DND-41 (cell line): ENCODE results near the gene ARHGAP24.
"Not testable (repeated sequence)": the region's sequence is repeated elsewhere in the genome, so short reads cannot be mapped to it uniquely, and the experiment has no call there.

Experiments
- ATAC-seq: fragments of 200-7000 bp; cut with Tn5 transposase; 3 replicates; pipeline ENCODE4 v1.9.1; 2021; ENCODE audit warnings: low read depth; ENCODE audit not compliant: insufficient read depth
- DNase-seq: peaks from one replicate; pipeline ENCODE4 v3.0.0-alpha.2; 2020
- H2AFZ ChIP-seq: 2 replicates; pipeline ENCODE4 v1.6.0; 2012; ENCODE audit warnings: low read depth, low read length
- H3K27ac ChIP-seq: 2 replicates; pipeline ENCODE4 v1.5.1; 2012; ENCODE audit warnings: low read length, inconsistent platforms
- H3K27me3 ChIP-seq: fragments of 200-600 bp; sonication (generic); 2 replicates; pipeline ENCODE4 v1.6.0; 2012; ENCODE audit warnings: low read length, mild to moderate bottlenecking, inconsistent platforms; ENCODE audit not compliant: insufficient read depth, poor library complexity
- H3K36me3 ChIP-seq: 2 replicates; pipeline ENCODE4 v1.5.1; 2012; ENCODE audit warnings: low read length, inconsistent platforms; ENCODE audit not compliant: insufficient read depth
- H3K4me1 ChIP-seq: 2 replicates; pipeline ENCODE4 v1.5.1; 2012; ENCODE audit warnings: mild to moderate bottlenecking, low read length; ENCODE audit not compliant: insufficient read depth
- H3K4me2 ChIP-seq: 2 replicates; pipeline ENCODE4 v1.6.0; 2012; ENCODE audit warnings: mild to moderate bottlenecking, moderate library complexity, low read length, inconsistent platforms; ENCODE audit not compliant: insufficient read depth
- H3K4me3 ChIP-seq, 2 experiments: fragments of 200-600 bp in 1 of 2; shearing (Covaris generic) in 1 of 2; 2 replicates each; pipeline ENCODE4 v1.5.1; 2012 to 2016; ENCODE audit warnings: inconsistent platforms in 2 of 2, low read length in 2 of 2, mild to moderate bottlenecking in 2 of 2, low read depth in 1 of 2, moderate library complexity in 1 of 2
- H3K79me2 ChIP-seq: 2 replicates; pipeline ENCODE4 v1.6.0; 2012; ENCODE audit warnings: low read length, inconsistent platforms; ENCODE audit not compliant: insufficient read depth
- H3K9ac ChIP-seq: 2 replicates; pipeline ENCODE4 v1.6.0; 2012; ENCODE audit warnings: low read depth, mild to moderate bottlenecking, inconsistent platforms, low read length, moderate library complexity
- H3K9me3 ChIP-seq: 2 replicates; pipeline ENCODE4 v1.5.1; 2012; ENCODE audit warnings: low read length, moderate library complexity, mild to moderate bottlenecking, inconsistent platforms; ENCODE audit not compliant: insufficient read depth, severe bottlenecking
- H4K20me1 ChIP-seq: 2 replicates; pipeline ENCODE4 v1.6.0; 2012; ENCODE audit warnings: low read length; ENCODE audit not compliant: insufficient read depth
- CTCF ChIP-seq: IDR thresholded peaks from 2 replicates; pipeline ENCODE4 v1.5.1; 2012; ENCODE audit warnings: borderline replicate concordance, low read length, moderate library complexity, mild to moderate bottlenecking; ENCODE audit not compliant: poor library complexity, severe bottlenecking; ENCODE audit errors: extremely low read depth
- EZH2 ChIP-seq: IDR thresholded peaks from 3 replicates; pipeline ENCODE4 v1.6.1; 2012; ENCODE audit warnings: borderline replicate concordance, low read depth, mild to moderate bottlenecking, moderate library complexity, low read length, inconsistent platforms; ENCODE audit not compliant: severe bottlenecking

ARHGAP24 gene

GRCh38 chr4:85836588-85837438 is 361.9 kb downstream of the ARHGAP24 start:
- no peak overlapping the region for H2AFZ ChIP-seq
- TF ChIP-seq CTCF = no peak
- TF ChIP-seq EZH2 = no peak
- H3K36me3 ChIP-seq = no peaks in the 10 kb centered on the region
- DNase-seq (no peak), ATAC-seq (no peak)
- H4K20me1 ChIP-seq = no peaks in the 10 kb centered on the region
- H3K79me2 ChIP-seq = no peaks in the 10 kb centered on the region
- H3K9me3 ChIP-seq = no peaks in the 10 kb centered on the region
- H3K9ac ChIP-seq = no peak overlapping the region
- H3K4me1 ChIP-seq = no peaks in the 10 kb centered on the region
- H3K4me2 ChIP-seq = no peak overlapping the region
- H3K27me3 ChIP-seq = no peaks in the 10 kb centered on the region
- H3K27ac ChIP-seq = no peak overlapping the region
- no peak overlapping the region for H3K4me3 ChIP-seq

- TF ChIP-seq EZH2 (no peak), CTCF (no peak)
- DNase-seq (no peak), ATAC-seq (no peak)
- no peak overlapping the region for H3K4me3 ChIP-seq
- no peak overlapping the region for H3K9ac ChIP-seq
- no peaks in the 10 kb centered on the region for H3K36me3 ChIP-seq
- H3K79me2 ChIP-seq = no peaks in the 10 kb centered on the region
- no peak overlapping the region for H3K4me2 ChIP-seq
- H3K27me3 ChIP-seq = no peaks in the 10 kb centered on the region
- H4K20me1 ChIP-seq = no peaks in the 10 kb centered on the region
- H3K9me3 ChIP-seq = no peaks in the 10 kb centered on the region
- H2AFZ ChIP-seq = no peak overlapping the region
- no peaks in the 10 kb centered on the region for H3K4me1 ChIP-seq
- H3K27ac ChIP-seq = no peak overlapping the region
These were observed 362.4 kb downstream of the ARHGAP24 start for GRCh38 chr4:85837439-85837733.

- H3K36me3 ChIP-seq, H3K4me3 ChIP-seq, H3K27ac ChIP-seq, H3K9me3 ChIP-seq, DNase-seq, H3K4me1 ChIP-seq, H4K20me1 ChIP-seq, H3K79me2 ChIP-seq, H3K4me2 ChIP-seq, H2AFZ ChIP-seq, H3K9ac ChIP-seq, H3K27me3 ChIP-seq, ATAC-seq: not testable (repeated sequence)
These were observed 365.1 kb downstream of the ARHGAP24 start for GRCh38 chr4:85839981-85840451.

GRCh38 chr4:85842540-85842939 is 367.6 kb downstream of the ARHGAP24 start:
- H3K4me2 ChIP-seq = no peak overlapping the region
- no peak overlapping the region for H3K27ac ChIP-seq
- no peak overlapping the region for H2AFZ ChIP-seq
- H3K4me1 ChIP-seq = no peaks in the 10 kb centered on the region
- peak; percentile 57 for ATAC-seq
- H3K9ac ChIP-seq = no peak overlapping the region
- H3K9me3 ChIP-seq = no peaks in the 10 kb centered on the region
- TF ChIP-seq EZH2 (no peak), CTCF (no peak)
- no peak overlapping the region for H3K4me3 ChIP-seq
- peak; percentile 5 for DNase-seq
- no peaks in the 10 kb centered on the region for H3K79me2 ChIP-seq
- H4K20me1 ChIP-seq = no peaks in the 10 kb centered on the region
- H3K36me3 ChIP-seq = no peaks in the 10 kb centered on the region
- no peaks in the 10 kb centered on the region for H3K27me3 ChIP-seq

GRCh38 chr4:85853740-85854139 is 378.8 kb downstream of the ARHGAP24 start:
- H2AFZ ChIP-seq, DNase-seq, H3K4me1 ChIP-seq, H3K79me2 ChIP-seq, H3K9me3 ChIP-seq, H3K9ac ChIP-seq, H3K27me3 ChIP-seq, H4K20me1 ChIP-seq, H3K36me3 ChIP-seq, H3K27ac ChIP-seq, H3K4me3 ChIP-seq, ATAC-seq, H3K4me2 ChIP-seq: not testable (repeated sequence)
